Fibroblast of pulmonary artery (primary cell): ENCODE results near the gene LYRM4.
A peak's percentile ranks its signal among the peaks of the same experiment; 100 is the strongest.

Experiments
- DNase-seq: peaks from one replicate; pipeline ENCODE4 v3.0.0-alpha.2; 2010; ENCODE audit warnings: low read depth
- H3K4me3 ChIP-seq: replicated peaks from 2 replicates; pipeline ENCODE4 v1.5.1; 2011; ENCODE audit warnings: low read depth, mild to moderate bottlenecking, control low read depth, low read length, moderate library complexity
- CTCF ChIP-seq: IDR thresholded peaks from 2 replicates; pipeline ENCODE4 v1.5.1; 2011; ENCODE audit warnings: mild to moderate bottlenecking, control low read depth, low read length, inconsistent platforms; ENCODE audit errors: missing control alignments

Gene LYRM4

GRCh38 chr6:5127106-5127687 lies 133.6 kb downstream of the LYRM4 start:
- no peak for DNase-seq
- no peak overlapping the region for H3K4me3 ChIP-seq
- no peak for TF ChIP-seq CTCF

- peak; percentile 78 for DNase-seq
- TF ChIP-seq CTCF: no peak
- no peak overlapping the region for H3K4me3 ChIP-seq
These were observed 134.5 kb downstream of the LYRM4 start for GRCh38 chr6:5126214-5126613.

- peak; percentile 64 for DNase-seq
- H3K4me3 ChIP-seq: no peak overlapping the region
- no peak for TF ChIP-seq CTCF
These were observed 135.4 kb downstream of the LYRM4 start for GRCh38 chr6:5125152-5126006.

GRCh38 chr6:5124526-5124925 lies 136.2 kb downstream of the LYRM4 start:
- no peak overlapping the region for H3K4me3 ChIP-seq
- no peak for DNase-seq
- TF ChIP-seq CTCF: no peak

- TF ChIP-seq CTCF: no peak
- no peak overlapping the region for H3K4me3 ChIP-seq
- DNase-seq: no peak
These were observed 137.2 kb downstream of the LYRM4 start for GRCh38 chr6:5123296-5124143.

GRCh38 chr6:5122504-5123112 lies 138.1 kb downstream of the LYRM4 start:
- no peak for DNase-seq

More at GRCh38 chr6:5122504-5123112, 138.1 kb downstream of the LYRM4 start:
- no peak for TF ChIP-seq CTCF
- no peak overlapping the region for H3K4me3 ChIP-seq
